Right kidney (tissue), 9 donors: Measurements from ENCODE around the gene AIMP1.

Experiments used
- DNase-seq: peaks from one replicate; pipeline ENCODE4 v3.0.0-alpha.2; 2016
- long read RNA-seq, 8 donors: transcript quantifications; one replicate each; lab custom pipeline, GENCODE V29; 2026

The AIMP1 gene
- long read RNA-seq, donor 1, transcript AIMP1-202 (7 exons, 2,586 nt): major isoform, 13 of 45 reads
- long read RNA-seq, donor 1, partial matches to known transcripts: 32 of 45 reads
- long read RNA-seq, donor 1, other reads (novel, unspliced or antisense): 0 of 45 reads
- long read RNA-seq, donor 2, partial matches to known transcripts: 19 of 21 reads
- long read RNA-seq, donor 2, other reads (novel, unspliced or antisense): 0 of 21 reads
- long read RNA-seq, donor 3, transcript AIMP1-202 (7 exons, 2,586 nt): major isoform, 5 of 24 reads
- long read RNA-seq, donor 3, partial matches to known transcripts: 19 of 24 reads
- long read RNA-seq, donor 3, other reads (novel, unspliced or antisense): 0 of 24 reads
- long read RNA-seq, donor 4, transcript AIMP1-202 (7 exons, 2,586 nt): major isoform, 9 of 34 reads
- long read RNA-seq, donor 4, partial matches to known transcripts: 24 of 34 reads
- long read RNA-seq, donor 4, other reads (novel, unspliced or antisense): 0 of 34 reads
- long read RNA-seq, donor 5, transcript AIMP1-202 (7 exons, 2,586 nt): major isoform, 27 of 61 reads
- long read RNA-seq, donor 5, partial matches to known transcripts: 34 of 61 reads
- long read RNA-seq, donor 5, other reads (novel, unspliced or antisense): 0 of 61 reads
- long read RNA-seq, donor 6, transcript AIMP1-202 (7 exons, 2,586 nt): major isoform, 8 of 34 reads
- long read RNA-seq, donor 6, partial matches to known transcripts: 25 of 34 reads
- long read RNA-seq, donor 6, other reads (novel, unspliced or antisense): 0 of 34 reads
- long read RNA-seq, donor 7, transcript AIMP1-202 (7 exons, 2,586 nt): major isoform, 12 of 49 reads
- long read RNA-seq, donor 7, partial matches to known transcripts: 37 of 49 reads
- long read RNA-seq, donor 7, other reads (novel, unspliced or antisense): 0 of 49 reads
- long read RNA-seq, donor 8, transcript AIMP1-202 (7 exons, 2,586 nt): major isoform, 16 of 42 reads
- long read RNA-seq, donor 8, partial matches to known transcripts: 25 of 42 reads
- long read RNA-seq, donor 8, other reads (novel, unspliced or antisense): 0 of 42 reads

- DNase-seq: peak; percentile 99
Observed at GRCh38 chr4:106315968-106316772, at the start of gene AIMP1, which contains the start of gene TBCK. AIMP1 (plus strand) TSS chr4:106316550; CDS start chr4:106325010, 8,460 bp downstream. TBCK (minus strand) TSS chr4:106316209; CDS start chr4:106308960, 7,249 bp downstream.

GRCh38 chr4:106268786-106269185 is 47.6 kb upstream of the AIMP1 start:
- DNase-seq: no peak

GRCh38 chr4:106269711-106270110 is 46.6 kb upstream of the AIMP1 start:
- no peak for DNase-seq

GRCh38 chr4:106270736-106271135 is 45.6 kb upstream of the AIMP1 start:
- DNase-seq: no peak

GRCh38 chr4:106273831-106274230 is 42.5 kb upstream of the AIMP1 start:
- no peak for DNase-seq

DNA sequence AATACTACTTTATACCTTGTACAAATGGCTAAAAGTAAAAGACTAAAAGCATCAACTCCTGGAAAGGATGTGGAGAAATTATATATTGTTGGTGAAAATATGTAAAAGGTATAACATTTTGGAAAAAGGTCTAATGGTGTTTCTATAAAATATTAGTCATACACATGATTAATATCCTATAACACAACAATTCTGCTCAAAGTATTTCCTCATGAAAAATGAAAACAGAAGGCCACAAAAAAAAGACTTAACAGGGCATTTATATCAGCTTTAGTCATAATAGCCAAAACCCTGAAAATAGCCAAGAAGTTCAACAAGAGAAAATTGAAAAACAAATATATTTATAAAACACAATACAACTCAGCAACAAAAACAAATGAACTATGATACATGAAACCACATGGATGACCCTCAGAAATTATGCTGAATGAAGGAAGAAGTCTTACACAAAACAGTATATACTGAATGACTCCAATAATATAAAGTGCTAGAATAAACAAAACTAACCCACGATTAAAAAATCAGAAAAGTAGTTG is 39.1 kb upstream of the AIMP1 start:
- no peak for DNase-seq

- DNase-seq: no peak
Observed at GRCh38 chr4:106284227-106284626, 32.1 kb upstream of the AIMP1 start.

DNA sequence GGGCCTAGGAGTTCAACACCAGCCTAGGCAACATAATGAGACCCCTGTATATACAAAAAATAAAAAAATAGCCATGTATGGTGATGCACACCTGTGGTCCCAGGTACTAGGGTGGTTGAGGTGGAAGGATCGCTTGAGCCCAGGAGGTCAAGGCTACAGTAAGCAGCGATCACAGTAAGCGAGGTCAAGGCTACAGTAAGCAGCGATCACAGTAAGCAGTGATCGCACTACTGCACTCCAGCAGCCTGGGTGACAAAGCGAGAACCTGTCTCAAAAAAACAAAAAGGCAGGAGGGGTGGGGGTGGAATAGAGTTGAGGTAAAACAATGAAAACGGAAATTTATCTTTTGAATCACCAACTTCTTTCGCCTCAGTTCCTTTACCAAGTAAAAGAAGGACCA is 29.7 kb upstream of the AIMP1 start:
- DNase-seq: no peak

DNA sequence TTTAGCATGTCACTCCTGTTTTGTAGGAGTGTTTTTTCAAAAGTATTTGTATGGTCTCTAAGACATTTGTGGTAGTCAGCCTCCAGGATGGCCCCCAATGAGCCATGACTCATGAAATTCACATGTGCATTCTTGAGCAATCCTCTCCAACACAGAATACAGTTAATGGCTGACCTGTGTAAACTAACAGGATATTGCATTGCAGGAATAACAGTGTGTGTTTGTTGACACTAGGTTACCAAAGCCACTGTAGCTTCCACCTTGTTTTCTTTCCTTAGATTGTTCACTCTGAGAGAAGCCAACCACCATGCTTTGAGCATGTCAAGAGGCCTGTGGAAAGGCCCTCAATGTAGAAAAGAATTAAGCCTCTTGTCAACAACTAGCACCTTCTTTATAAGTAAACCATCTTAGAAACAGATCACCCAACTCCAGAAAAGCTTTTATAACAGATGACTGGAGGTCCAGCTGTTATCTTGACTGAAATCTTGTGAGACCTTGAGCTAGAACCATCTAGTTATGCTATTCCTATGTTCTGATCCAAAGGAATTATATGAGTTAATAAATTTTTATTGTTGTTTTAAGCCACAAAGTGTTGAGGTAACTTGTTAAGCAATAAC is 28.9 kb upstream of the AIMP1 start:
- DNase-seq: no peak

DNA sequence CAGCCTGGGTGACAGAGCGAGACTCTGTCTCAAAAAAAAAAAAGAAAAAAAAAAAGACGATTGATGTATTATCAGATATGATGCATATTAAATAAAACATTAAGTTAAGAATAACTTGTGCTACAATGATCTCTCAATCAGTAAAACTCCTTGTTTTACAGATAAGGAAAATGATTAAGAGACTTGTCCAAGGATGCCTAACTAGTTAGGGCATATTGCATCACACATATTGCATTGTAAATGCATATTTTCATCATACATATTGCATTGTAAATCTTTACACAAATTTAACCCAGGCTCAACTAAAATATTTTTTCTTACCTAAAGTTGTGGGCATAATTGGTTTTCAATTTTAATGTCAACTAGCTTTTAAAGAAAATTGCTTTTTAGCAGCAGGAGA is 26.6 kb upstream of the AIMP1 start:
- DNase-seq: no peak

- no peak for DNase-seq
Observed at GRCh38 chr4:106291678-106292077, 24.7 kb upstream of the AIMP1 start.

- no peak for DNase-seq
Observed at GRCh38 chr4:106294062-106294461, 22.3 kb upstream of the AIMP1 start.

- DNase-seq: no peak
Observed at GRCh38 chr4:106297245-106298035, 18.9 kb upstream of the AIMP1 start.

- no peak for DNase-seq
Observed at GRCh38 chr4:106299977-106300376, 16.4 kb upstream of the AIMP1 start.

- DNase-seq: no peak
Observed at GRCh38 chr4:106301393-106302061, 14.8 kb upstream of the AIMP1 start.

GRCh38 chr4:106302062-106302438 is 14.3 kb upstream of the AIMP1 start:
- DNase-seq: no peak

- no peak for DNase-seq
Observed at GRCh38 chr4:106303548-106304281, 12.6 kb upstream of the AIMP1 start.

DNA sequence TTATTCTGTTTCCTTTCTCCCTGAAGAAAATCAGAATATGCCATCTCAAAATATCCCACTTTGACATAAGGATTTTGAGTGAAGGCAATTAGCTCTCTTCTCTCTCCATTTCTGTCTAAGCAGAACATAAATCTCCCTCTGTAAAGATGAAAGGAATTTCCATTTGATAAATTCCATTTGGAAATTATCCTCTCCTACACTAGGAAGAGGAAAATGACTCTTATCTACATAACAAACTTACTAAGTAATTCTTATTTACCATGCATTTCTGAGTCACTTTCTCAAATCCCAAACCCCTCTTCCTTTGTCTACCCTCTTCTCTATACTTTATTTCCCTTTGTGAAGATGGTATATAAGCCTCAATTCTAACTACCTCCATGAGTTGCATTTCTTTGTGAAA is 11.7 kb upstream of the AIMP1 start:
- no peak for DNase-seq

DNA sequence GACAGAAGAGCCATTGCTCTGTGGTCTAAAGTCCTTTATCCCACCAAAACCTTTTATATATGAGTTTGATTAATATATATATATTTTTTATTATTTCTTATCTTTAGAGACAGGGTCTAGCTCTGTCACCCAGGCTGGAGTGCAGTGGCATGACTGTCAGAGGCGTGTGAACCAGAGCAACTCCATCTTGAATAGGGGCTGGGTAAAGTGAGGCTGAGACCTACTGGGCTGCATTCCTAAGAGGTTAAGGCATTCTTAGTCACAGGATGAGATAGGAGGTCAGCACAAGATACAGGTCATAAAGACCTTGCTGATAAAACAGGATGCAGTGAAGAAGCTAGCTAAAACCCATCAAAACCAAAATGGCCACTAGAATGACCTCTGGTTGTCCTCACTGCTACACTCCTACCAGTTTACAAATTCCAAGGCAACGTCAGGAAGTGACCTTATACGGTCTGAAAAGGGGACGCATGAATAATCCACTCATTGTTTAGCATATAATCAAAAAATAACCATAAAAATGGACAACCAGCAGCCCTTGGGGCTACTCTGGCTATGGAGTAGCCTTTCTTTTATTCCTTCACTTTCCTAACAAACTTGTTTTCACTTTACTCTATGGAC is 10.8 kb upstream of the AIMP1 start:
- DNase-seq: no peak
